PC-3 (cell line): Measurements from ENCODE around the gene UMODL1.

Source experiments
- CTCF ChIP-seq: fragments of 300-600 bp; sonication (generic); conservative IDR thresholded peaks from 2 replicates; pipeline ENCODE4 v1.5.1; 2017; ENCODE audit warnings: antibody characterized with exemption, low read depth, mild to moderate bottlenecking, low read length
- EZH2 ChIP-seq: fragments of 300-600 bp; sonication (generic); IDR thresholded peaks from one replicate; pipeline ENCODE4 v1.6.1; 2017; ENCODE audit warnings: antibody characterized with exemption, mild to moderate bottlenecking, low read length; ENCODE audit not compliant: unreplicated experiment
- EZH2phosphoT487 ChIP-seq: fragments of 300-600 bp; sonication (generic); IDR thresholded peaks from 2 replicates; pipeline ENCODE4 v1.6.1; 2018; ENCODE audit warnings: mild to moderate bottlenecking, antibody characterized with exemption, low read length, borderline replicate concordance

GRCh38 chr21:42117967-42118780, 47.1 kb downstream of the UMODL1 start:
- TF ChIP-seq CTCF: no peak
- no peak for TF ChIP-seq EZH2
- no peak for TF ChIP-seq EZH2phosphoT487
